GM10266 (cell line): ENCODE results near the gene NELFCD.
"Not testable (repeated sequence)": the region's sequence is repeated elsewhere in the genome, so short reads cannot be mapped to it uniquely, and the experiment has no call there.

Experiments used
- DNase-seq: peaks from one replicate; pipeline ENCODE4 v3.0.0; 2012; ENCODE audit errors: extremely low spot score
- CTCF ChIP-seq: IDR thresholded peaks from 2 replicates; pipeline ENCODE4 v1.5.1; 2012; ENCODE audit warnings: mild to moderate bottlenecking, low read depth; ENCODE audit not compliant: control insufficient read depth, insufficient read depth; ENCODE audit errors: missing control alignments

NELFCD gene

GRCh38 chr20:58945965-58946631, 35.0 kb upstream of the NELFCD start:
- no peak for TF ChIP-seq CTCF
- DNase-seq, result no peak

GRCh38 chr20:58947797-58948388, 33.2 kb upstream of the NELFCD start:
- DNase-seq, result not testable (repeated sequence)

- no peak for DNase-seq
- no peak for TF ChIP-seq CTCF
Measured at GRCh38 chr20:58950603-58951002, 30.5 kb upstream of the NELFCD start.

GRCh38 chr20:58953050-58953449, 28.0 kb upstream of the NELFCD start:
- DNase-seq, result no peak
- TF ChIP-seq CTCF, result no peak

- DNase-seq, result no peak
- no peak for TF ChIP-seq CTCF
Measured at GRCh38 chr20:58956078-58956477, 25.0 kb upstream of the NELFCD start.

- DNase-seq, result no peak
Measured at GRCh38 chr20:58959652-58960051, 21.4 kb upstream of the NELFCD start.

GRCh38 chr20:58963060-58963584, 17.9 kb upstream of the NELFCD start:
- DNase-seq, result no peak
- TF ChIP-seq CTCF, result no peak

More at GRCh38 chr20:58959652-58960051, 21.4 kb upstream of the NELFCD start:
- TF ChIP-seq CTCF, result no peak

GRCh38 chr20:58963922-58964321, 17.1 kb upstream of the NELFCD start:
- not testable (repeated sequence) for DNase-seq
